Measurements from ENCODE around the gene NUDT19.

GRCh38 chr19:32674931-32675719 lies 16.5 kb upstream of the NUDT19 start, which contains the start of gene ANKRD27:
- TF ChIP-seq, protein P1, sequence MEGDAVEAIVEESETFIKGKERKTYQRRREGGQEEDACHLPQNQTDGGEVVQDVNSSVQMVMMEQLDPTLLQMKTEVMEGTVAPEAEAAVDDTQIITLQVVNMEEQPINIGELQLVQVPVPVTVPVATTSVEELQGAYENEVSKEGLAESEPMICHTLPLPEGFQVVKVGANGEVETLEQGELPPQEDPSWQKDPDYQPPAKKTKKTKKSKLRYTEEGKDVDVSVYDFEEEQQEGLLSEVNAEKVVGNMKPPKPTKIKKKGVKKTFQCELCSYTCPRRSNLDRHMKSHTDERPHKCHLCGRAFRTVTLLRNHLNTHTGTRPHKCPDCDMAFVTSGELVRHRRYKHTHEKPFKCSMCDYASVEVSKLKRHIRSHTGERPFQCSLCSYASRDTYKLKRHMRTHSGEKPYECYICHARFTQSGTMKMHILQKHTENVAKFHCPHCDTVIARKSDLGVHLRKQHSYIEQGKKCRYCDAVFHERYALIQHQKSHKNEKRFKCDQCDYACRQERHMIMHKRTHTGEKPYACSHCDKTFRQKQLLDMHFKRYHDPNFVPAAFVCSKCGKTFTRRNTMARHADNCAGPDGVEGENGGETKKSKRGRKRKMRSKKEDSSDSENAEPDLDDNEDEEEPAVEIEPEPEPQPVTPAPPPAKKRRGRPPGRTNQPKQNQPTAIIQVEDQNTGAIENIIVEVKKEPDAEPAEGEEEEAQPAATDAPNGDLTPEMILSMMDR (conservative IDR thresholded peaks at IDR 0.05): no peak; the same call in 1 of the 2 replicates
- TF ChIP-seq ZFX (IDR thresholded peaks at IDR 0.05): no peak
